WI38 (cell line): Measurements from ENCODE around the gene REG4.

Experiments
- H3K4me3 ChIP-seq: 2 replicates; pipeline ENCODE4 v1.5.1; 2011; ENCODE audit warnings: low read depth, mild to moderate bottlenecking, control low read depth, low read length
- CTCF ChIP-seq: IDR thresholded peaks from 2 replicates; pipeline ENCODE4 v1.5.1; 2012; ENCODE audit warnings: low read depth, mild to moderate bottlenecking, control low read depth, low read length

REG4 gene

GRCh38 chr1:119808491-119808890, 2.8 kb downstream of the REG4 start:
- H3K4me3 ChIP-seq = no peak overlapping the region
- no peak for TF ChIP-seq CTCF

- no peak for TF ChIP-seq CTCF
- no peak overlapping the region for H3K4me3 ChIP-seq
These were observed 4.8 kb downstream of the REG4 start for GRCh38 chr1:119806489-119806888.

- no peak for TF ChIP-seq CTCF
- H3K4me3 ChIP-seq = no peak overlapping the region
These were observed 5.5 kb downstream of the REG4 start for GRCh38 chr1:119805746-119806145.

- no peak overlapping the region for H3K4me3 ChIP-seq
- TF ChIP-seq CTCF = no peak
These were observed 6.0 kb downstream of the REG4 start for GRCh38 chr1:119805247-119805646.

- TF ChIP-seq CTCF = no peak
- H3K4me3 ChIP-seq = no peak overlapping the region
These were observed 11.6 kb downstream of the REG4 start for GRCh38 chr1:119799599-119800177.

GRCh38 chr1:119799003-119799402, 12.3 kb downstream of the REG4 start:
- H3K4me3 ChIP-seq = no peak overlapping the region
- no peak for TF ChIP-seq CTCF

GRCh38 chr1:119797606-119798005, 13.7 kb downstream of the REG4 start:
- TF ChIP-seq CTCF = no peak
- H3K4me3 ChIP-seq = no peak overlapping the region
